Measurements from ENCODE around the gene C1QB.

- TF ChIP-seq POLR2A (IDR thresholded peaks at IDR 0.05; ENCODE audit: low read depth, low read length) = no peak
- no peak for TF ChIP-seq POLR2AphosphoS5 (IDR thresholded peaks at IDR 0.05; ENCODE audit: low read depth, low read length)
- no peak for TF ChIP-seq SPI1 (IDR thresholded peaks at IDR 0.05; ENCODE audit: low read depth, low read length)
These were observed 9.1 kb upstream of the C1QB start for GRCh38 chr1:22643928-22644327.
